Stomach (tissue), 4 donors: ENCODE data around the gene NAIF1.

ENCODE experiments used
- POLR2A ChIP-seq, 4 donors: fragments of 450-650 bp; IDR thresholded peaks; one replicate each; pipeline ENCODE4 v1.6.1; 2016; ENCODE audit warnings: antibody characterized with exemption in 4 of 4, control low read depth in 2 of 4, mild to moderate bottlenecking in 1 of 4, moderate library complexity in 1 of 4
- TF ChIP-seq, protein P1 (sequence below), 7 experiments: fragments of 450-650 bp in 4 of 7; fragments of 200-600 bp in 3 of 7; sonication (generic) in 3 of 7; IDR thresholded peaks; one replicate each; pipeline ENCODE4 v1.5.1; 2016 to 2019; ENCODE audit warnings: antibody characterized with exemption in 7 of 7, control low read depth in 2 of 7, mild to moderate bottlenecking in 1 of 7

DNA sequence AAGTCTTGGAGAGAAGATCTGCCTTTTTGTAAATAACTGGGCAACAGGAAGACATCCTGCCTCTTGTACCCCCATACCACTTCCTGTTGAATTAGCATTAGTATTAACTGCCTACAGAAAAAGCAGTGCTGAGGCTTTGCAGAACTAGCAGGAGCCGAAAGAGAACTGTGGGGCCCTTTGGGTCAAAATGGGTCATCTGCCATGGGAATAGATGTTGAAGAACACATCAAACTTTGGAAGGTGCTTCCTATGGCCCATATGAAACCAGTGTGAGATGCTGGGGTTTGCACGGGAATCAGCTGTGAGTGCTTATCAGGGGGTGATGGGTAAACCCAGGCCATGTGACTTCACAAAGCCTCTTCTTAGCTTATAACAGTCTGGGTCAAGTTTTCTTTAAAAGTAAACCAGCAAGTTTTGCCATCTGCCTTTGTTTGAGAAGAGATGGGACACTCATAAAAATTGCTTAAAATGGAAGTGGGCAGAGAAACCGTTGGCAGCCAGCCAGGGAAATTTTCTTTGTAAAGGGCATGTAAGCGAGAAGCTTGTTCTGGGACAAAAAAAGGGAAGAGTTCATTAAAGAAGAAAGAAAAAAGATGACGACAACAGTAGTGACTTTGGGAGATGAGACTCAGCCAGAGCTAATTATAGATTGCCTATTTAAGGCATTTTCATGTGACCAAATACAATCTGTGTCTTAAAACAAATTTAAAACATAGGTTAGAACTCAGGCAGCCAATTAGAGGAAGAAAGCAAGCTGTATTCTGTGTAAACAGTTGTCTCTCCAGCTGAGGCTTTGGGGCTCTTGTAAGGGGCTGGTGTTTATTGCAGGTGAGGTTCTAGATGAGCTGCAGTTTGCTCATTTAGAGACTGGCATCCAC is 5.3 kb upstream of the NAIF1 start:
- TF ChIP-seq, protein P1, sequence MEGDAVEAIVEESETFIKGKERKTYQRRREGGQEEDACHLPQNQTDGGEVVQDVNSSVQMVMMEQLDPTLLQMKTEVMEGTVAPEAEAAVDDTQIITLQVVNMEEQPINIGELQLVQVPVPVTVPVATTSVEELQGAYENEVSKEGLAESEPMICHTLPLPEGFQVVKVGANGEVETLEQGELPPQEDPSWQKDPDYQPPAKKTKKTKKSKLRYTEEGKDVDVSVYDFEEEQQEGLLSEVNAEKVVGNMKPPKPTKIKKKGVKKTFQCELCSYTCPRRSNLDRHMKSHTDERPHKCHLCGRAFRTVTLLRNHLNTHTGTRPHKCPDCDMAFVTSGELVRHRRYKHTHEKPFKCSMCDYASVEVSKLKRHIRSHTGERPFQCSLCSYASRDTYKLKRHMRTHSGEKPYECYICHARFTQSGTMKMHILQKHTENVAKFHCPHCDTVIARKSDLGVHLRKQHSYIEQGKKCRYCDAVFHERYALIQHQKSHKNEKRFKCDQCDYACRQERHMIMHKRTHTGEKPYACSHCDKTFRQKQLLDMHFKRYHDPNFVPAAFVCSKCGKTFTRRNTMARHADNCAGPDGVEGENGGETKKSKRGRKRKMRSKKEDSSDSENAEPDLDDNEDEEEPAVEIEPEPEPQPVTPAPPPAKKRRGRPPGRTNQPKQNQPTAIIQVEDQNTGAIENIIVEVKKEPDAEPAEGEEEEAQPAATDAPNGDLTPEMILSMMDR (IDR thresholded peaks at IDR 0.05) = no peak
- TF ChIP-seq POLR2A (IDR thresholded peaks at IDR 0.05) = no peak
